GM19099 (cell line): ENCODE data around the gene WDR19.

ENCODE experiments used
- POLR2A ChIP-seq: IDR thresholded peaks from 3 replicates; pipeline ENCODE4 v1.6.1; 2011; ENCODE audit warnings: low read depth; ENCODE audit not compliant: insufficient read length; ENCODE audit errors: extremely low read depth

Gene WDR19

DNA sequence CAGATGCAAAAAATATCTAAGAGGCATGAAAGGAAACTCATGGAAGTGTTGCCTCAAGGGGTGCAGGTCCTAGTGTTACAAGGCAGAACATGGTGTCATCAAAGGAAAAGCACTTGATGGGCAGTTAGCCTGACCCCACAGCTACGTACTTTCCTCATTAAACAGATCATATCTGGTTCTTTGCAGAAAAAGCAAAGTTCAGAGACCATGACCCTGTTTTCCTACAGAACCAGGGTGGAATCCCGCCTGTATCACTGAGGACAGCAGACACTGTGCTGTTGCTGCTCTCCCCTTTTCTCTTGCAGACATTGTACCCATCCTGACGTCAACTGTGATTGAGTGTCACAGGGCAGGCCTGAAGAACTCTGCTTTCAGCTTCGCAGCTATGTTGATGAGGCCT lies 92.2 kb downstream of the WDR19 start:
- TF ChIP-seq POLR2A: no peak

DNA sequence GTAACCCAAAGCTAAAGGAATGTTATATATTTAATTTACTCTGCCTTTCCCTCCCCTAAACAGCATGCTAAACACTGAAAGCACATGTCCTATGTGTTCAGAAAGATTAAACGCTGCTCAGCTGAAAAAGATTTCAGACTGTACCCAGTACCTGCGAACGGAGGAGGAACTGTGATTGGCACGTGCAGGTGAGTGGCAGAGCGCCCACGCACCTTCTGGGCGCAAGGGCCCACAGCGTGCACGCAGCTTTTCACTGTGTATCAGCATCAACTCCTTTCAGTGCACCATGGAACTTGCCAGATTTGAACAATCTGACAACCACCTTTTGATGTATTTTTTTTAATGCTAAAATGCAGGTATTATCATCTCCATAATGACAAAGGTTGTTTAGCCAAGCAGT lies 96.1 kb downstream of the WDR19 start:
- TF ChIP-seq POLR2A: no peak

DNA sequence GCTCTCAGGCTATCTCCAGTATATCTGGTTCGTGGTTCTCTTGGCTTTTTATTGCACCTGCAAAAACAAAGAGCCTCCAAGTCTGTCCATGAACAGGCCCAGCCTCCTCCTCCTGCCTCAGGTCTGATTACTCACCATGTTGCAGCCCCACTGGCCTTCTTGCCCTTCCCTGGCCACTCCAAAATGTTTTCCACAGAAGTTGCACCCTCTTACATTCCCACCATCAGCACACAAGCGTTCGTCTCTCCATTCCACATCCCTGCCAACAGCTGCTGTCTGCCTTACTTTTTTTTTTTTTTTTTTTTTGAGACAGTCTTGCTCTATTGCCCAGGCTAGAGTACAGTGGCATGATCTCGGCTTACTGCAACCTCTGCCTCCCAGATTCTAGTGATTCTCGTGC lies 97.1 kb downstream of the WDR19 start:
- no peak for TF ChIP-seq POLR2A

DNA sequence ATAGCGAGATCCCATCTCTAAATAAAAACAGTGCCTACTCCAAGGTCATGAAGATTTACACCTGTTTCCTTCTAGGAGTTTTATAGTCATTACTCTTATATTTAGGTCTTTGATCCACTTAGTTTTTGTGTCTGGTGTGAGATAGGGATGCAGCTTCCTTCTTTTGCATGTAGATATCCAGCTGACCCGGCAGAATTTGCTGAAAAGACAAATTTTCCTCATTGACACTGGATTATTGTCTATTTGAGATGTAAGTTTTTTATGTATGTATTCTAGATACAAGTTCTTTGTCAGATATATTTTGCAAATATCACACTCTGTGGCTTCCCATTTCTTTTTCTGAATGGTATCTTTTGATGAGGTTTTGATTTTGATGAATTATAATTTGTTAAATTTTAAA lies 98.4 kb downstream of the WDR19 start:
- TF ChIP-seq POLR2A: no peak

DNA sequence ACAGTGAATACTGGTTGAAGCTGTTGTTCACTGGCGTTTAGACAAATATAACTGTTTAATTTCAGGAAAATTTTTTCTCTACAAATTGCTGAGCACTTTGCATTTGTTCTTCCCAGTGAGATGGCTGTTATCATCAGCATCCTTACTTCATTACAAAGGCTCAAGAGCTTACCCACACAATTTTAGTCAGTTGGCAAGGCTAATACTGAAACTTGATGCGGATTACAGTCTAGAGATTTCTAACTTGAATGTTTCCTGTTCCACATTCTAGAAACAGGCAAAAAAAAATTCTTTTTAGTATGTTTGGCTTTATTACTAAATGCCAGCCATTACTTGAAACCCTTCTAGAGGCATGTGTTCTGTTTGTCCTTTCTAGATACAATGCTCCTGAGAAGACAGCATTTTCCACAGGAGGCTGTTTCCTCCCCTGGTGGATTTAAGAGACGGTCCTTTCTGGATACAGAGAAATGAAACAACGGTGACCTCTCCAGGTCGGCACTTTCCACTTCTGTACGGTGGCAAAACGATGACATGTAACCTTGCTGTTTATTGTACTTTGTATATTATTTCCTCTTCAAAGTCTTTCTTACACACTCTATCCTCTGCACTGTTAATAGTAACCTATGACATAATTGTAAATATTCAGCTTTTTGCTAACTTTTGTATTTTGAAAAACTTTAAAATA lies 102.9 kb downstream of the WDR19 start:
- TF ChIP-seq POLR2A: no peak

DNA sequence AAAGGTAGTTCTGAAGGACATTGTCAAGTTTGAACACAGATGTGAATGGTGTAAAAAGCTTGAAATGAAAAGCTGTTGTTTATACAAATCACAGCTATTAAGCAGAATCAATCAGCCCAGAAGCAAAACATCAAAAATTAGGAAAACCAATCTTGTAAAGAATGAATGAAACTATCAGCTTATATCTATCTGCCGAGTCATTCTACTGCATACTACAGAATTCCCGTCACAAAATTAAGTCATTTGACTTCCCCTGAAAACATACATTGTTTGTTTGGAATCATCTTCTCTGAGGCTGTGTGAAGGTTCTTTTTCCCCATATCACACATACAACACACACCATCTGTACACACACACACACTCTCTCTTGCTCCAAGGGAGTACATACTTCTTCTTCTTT lies 103.5 kb downstream of the WDR19 start:
- TF ChIP-seq POLR2A: no peak

DNA sequence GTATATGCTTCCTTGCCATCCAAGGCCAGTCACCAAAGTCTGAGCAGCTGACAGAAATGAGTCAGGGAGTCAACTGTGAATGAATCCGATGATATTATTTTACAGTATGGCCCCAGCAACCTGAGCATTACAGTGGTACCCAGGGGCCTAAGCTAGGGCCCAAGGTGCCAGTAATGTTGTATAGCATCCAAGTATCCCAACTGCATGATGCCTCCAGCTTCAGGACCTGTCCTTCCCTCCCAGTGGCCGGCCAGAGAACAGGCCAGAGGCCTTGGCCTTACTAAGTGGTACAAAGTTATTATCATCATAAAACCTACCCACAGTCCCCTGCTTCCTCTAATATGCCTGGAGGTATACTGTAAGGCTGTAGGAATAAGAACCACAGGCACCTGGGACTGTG lies 103.9 kb downstream of the WDR19 start:
- TF ChIP-seq POLR2A: no peak

DNA sequence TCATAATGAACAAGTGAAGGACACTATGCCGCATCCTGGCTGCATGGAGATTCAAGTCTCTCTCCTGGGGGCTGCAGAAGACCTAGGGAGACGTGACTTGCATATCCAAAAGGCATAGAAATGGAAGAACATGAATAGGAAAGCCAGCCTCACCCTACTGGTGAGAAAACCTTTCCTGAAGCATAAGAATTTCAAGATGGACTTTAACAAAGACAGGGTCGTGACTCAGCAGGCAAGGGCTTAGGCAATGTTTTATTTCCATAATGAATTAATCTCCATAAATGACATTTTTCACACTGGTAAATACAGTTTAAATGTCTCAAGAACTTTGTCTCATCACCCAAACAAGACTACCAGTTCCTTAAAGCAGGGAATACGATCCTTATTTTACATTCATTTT lies 104.9 kb downstream of the WDR19 start:
- TF ChIP-seq POLR2A: no peak

DNA sequence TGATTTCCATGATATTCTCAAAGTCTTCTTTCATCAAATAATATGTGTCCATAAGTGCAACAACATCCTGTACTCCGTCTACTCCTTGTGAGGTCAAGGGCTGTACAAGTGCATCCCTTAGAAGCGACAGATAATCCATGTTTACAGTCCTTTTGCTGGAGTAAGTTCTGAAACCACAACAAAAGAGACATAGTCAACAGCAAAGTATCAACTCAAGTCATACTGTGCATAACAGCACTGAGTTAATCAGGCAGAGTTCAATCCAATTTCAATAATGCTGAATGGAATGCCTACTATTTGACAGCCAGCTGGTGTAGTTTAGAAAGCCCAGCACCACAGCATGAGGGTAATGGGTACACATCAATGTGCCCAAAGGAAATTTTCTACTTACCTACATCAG lies 109.4 kb downstream of the WDR19 start:
- no peak for TF ChIP-seq POLR2A

DNA sequence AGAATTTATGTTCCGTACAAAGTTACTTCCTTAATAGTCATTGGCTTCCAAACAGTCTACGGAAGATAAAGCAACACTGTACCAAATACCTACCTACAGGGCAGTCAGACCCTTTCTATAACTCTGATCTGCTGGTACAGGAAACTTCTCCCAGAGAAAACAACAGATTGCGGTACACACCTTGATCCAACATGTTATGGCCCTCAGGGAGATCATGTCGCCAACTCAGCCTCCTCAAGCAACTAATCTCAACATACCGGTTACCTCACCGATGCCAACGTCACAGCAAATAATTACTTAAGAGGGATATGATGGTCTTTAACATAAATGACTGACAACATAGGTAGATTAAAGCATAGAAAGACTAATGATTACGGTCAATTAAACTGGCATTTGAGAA lies 113.5 kb downstream of the WDR19 start:
- TF ChIP-seq POLR2A: no peak

DNA sequence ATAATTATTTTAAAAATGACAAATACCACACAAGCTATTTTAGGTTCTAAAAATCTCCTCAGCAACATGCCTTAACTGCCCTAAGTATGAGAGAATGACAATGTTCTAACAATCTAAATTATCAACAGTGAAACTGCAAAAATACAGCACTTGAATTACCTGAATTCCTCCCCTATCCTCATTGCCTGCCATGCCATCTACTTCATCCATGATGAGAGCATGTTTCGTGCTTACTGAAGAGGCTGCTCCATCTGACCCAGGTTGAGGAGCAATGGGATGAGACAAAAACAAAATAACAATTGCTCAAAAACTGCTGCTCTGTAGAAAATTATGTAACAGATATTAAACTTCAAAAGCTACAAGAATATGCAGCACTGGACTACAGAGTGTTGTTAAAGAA lies 120.6 kb downstream of the WDR19 start:
- no peak for TF ChIP-seq POLR2A

DNA sequence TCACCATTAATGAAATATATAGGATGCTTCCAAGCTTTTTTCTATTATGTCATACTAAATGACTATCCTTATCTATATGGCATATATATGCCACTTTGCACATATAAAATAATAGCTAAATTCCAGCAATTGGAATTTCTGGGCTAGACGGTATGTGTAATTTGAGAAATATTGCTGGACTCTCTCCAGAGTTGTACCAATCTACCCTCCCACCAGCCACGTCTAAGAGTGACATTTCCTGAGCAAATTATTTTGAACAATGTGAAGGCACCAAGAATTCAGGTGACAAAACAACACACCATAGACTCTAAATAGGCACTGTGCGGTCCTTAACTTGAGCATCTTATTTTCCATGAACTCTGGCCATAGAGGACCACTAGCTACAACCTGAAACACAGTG lies 121.5 kb downstream of the WDR19 start:
- no peak for TF ChIP-seq POLR2A

DNA sequence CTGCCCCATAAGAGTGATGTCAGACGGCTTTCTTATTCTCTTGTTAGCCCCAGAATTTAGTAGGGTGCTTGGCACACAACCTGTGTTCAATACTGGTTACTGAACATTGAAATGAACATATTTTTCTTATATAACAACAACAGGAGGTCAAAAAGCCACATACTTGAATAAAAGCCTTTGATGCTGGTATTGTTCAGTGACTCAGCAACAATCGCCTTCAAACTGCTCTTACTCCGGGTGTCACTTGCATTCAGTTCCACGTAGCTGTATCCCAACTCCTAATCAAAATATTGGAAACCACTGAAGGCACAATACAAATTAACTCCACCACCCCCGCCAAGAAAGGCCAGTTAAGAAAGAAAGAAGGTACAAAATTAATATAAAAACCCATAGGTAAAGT lies 122.3 kb downstream of the WDR19 start:
- TF ChIP-seq POLR2A: no peak

DNA sequence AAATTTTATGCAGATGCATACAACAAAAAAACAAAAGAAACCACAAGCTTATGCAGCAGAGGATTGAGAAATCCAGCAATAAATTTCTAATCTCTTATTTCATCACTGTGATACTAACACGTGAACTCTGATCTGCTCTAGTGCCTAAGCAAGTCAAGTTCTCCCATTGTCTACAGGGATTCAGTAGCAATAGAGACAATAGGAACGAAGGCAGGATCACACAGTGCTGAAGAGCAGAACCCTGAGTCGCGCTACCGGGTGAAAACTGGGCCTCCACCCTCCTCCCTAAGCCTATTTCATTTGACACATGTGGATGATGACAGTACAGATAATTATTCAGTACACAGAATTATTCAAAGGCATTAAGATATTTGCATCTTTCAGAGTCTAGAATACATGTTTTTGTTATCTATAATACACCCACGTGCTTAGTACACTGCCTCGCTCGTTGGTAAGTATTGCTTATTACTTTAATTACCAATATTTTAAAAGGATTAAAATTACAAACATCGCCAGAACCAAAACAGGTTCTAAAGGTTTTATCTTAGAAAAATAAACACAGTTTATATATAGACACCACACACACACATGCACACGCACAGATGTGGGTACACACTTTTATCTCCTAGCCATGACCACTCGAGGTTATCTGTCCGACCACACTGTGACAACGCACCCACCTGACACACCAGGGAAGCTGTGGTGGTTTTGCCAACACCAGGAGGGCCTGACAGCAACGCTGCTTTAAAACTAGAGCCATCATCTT lies 123.8 kb downstream of the WDR19 start:
- TF ChIP-seq POLR2A: no peak

DNA sequence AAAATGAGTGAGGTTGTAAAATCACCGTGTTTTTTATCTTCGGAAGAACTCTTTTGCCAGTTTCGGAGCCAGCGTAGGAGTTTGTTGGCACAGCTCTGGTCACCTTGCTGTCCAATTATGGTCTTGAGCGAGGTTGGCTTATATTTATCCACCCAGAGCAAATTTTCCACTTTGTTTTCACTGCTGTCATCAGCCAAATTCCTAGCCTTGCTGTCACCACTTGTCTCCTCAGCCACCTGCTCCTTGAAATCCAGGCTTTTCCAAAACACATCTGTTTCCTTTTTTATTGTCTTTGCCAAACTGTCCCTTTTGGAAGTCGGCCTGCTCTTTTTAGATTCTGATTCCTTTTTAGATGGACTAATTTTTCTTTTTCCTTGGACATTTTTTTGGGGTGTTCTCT lies 126.3 kb downstream of the WDR19 start:
- no peak for TF ChIP-seq POLR2A

DNA sequence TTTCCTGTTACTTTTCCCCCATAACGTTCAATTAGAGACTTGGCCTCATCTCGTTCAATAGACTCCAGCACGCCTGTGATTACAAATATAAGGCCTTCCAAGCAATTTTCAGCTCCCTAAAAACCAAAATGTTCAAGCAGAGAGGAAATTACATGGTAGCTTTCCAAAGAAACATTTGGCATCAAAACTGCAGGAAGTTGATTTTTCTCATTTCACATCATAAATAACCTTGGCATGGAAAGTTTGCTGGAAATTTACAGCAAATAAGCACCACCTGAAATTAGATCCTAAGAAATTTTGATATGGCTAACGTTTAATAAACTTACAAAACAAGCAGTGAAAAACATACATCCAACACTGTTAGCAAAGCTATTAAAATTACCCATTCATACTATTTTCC lies 130.5 kb downstream of the WDR19 start:
- no peak for TF ChIP-seq POLR2A
